ENCODE data around the gene PDXP.
A peak's percentile ranks its signal among the peaks of the same experiment; 100 is the strongest.
"Not testable (repeated sequence)": the region's sequence is repeated elsewhere in the genome, so short reads cannot be mapped to it uniquely, and the experiment has no call there.

Gene PDXP, protein sequence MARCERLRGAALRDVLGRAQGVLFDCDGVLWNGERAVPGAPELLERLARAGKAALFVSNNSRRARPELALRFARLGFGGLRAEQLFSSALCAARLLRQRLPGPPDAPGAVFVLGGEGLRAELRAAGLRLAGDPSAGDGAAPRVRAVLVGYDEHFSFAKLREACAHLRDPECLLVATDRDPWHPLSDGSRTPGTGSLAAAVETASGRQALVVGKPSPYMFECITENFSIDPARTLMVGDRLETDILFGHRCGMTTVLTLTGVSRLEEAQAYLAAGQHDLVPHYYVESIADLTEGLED

DNA sequence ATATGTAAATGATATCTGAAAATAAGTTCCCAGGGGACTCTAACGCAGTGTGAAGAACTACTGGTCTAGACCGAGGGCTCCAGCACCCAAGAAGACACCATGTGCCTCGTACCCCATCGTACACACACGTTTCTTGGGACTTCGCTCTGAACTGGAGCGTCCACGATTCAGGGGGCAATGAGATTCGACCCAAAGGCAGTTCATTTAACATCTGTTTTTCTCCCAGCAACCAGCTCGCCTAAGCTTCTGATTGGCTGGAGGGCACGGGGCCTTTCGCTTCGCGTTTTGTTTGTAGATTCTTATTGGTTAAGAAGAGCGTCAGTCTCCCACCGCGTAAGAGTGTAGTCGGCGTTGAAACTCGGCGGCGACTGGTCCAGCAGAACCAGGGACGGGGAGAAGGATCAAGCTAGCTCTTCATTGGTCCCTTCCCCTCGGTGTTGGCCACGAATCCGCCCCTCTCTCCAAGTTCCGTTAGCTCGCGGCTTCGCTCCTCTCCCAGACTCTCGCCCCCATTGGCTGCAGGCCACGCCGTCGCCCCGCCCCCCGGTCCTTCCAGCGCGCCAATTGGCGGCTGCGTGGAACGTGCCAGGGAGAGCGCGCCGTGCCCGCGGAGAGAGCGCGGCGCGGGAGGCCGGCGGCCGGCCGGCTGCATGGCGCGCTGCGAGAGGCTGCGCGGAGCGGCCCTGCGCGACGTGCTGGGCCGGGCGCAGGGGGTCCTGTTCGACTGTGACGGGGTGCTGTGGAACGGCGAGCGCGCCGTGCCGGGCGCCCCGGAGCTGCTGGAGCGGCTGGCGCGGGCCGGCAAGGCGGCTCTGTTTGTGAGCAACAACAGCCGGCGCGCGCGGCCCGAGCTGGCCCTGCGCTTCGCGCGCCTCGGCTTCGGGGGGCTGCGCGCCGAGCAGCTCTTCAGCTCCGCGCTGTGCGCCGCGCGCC is at the start of gene PDXP:
Gene PDXP, plus strand, starts transcription at position 591 of the 933 bp plus-strand sequence. Its CDS starts 60 bp downstream, at position 651.
- peak; percentile 100 for DNase-seq

DNA sequence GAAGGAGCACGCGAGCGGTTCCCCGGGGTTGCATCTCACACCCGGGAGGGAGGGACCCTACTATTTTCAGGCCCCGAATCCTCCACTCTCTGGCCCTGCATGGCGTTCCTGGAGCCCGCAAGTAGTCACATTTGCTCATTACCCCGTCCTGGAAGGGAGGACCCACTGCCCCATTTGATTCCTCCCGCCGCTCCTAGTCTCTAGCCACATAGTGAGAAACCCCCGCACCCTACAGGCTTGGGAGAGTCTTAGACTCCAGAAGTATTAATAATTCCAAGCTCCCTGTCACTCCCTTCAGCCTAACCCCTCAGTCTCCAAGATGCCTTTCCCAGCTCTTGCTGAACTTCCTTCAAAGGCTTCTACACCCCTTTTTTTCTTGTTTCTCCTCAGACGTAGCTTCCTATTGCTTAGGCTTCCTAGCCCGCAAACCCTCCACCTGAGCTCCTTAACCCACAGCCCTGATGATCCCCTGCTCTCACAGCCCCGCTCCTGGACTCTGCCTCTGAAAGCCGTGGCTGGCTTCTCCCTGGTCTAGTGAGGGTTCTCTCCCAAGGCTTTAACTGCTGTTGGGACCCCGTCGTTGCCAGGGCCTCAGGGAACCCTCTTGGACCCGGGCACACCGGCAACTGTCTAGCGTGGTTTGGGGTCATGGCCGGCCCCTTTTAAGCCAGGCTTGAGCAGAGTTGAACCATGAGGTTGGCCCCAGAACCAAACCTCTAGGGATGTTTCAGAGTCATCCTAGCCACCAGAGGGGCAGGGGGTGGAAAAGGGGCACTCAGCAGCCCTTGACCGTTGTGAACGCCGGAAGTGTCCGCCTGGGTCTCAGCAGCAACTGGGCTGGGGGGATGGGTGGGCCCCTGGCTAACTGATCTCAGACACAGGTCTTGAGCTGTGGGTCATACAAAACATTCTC is 49.0 kb upstream of the PDXP start:
- DNase-seq, result peak; percentile 10

DNA sequence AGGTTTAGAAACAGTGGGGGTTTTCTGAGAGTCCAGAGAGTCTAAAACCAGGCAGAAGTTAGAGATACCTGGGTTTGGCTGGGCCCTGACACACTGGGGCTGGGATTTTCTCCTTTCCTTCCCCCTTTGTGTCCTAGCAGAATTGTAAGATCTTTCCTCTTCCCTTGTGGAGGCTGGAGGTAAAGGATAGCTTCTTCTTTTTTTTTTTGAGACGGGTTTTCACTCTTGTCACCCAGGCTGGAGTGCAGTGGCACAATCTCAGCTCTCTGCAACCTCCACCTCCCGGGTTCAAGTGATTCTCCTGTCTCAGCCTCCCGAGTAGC is 48.4 kb upstream of the PDXP start:
- DNase-seq, result not testable (repeated sequence)

DNA sequence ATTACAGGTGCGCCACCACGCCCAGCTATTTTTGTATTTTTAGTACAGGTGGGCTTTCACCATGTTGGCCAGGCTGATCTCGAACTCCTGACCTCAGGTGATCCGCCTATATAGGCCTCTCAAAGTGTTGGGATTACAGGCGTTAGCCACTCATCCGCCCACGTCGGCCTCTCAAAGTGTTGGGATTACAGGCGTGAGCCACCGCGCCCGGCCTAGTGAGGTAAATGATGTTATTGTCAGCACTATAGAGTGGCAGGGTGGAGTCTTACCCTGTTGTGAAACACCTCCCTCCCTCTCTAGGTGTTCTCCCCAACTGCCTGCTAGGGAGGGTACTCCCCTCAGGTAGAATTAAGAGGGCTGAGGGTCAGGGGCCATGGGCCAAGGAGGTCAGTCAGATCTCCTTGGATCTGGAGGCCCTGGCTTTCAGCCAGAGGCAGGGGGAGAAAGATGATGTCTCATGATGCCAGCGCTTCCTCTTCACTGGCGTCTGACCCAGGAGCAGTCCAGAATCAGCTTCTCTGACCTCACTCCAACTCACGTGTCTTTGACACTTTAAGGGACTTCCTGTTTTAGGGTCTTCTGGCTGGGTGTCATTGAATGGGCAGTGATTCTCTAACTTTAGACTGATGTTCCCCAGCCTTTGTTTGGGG is 47.9 kb upstream of the PDXP start:
- no peak for DNase-seq

DNA sequence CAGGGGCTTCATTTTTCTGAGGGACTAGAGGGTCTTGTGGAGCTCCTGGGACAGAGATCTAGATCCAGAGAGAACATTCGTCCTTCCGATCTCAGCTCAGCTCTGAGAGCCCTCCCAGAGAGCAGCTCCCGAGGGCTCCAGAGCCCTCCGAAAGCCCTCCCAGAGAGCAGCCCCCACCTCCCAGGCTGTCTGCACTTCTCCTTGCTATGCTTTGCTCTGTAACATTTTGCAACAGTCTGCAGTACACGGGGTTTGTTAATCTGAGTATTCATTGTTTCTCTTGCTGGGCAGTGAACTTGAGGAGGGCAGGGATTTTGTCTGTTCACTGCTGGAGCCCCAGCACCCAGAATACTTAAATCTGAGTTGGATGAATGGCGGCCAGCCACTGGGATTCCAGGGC is 47.3 kb upstream of the PDXP start:
- no peak for DNase-seq

DNA sequence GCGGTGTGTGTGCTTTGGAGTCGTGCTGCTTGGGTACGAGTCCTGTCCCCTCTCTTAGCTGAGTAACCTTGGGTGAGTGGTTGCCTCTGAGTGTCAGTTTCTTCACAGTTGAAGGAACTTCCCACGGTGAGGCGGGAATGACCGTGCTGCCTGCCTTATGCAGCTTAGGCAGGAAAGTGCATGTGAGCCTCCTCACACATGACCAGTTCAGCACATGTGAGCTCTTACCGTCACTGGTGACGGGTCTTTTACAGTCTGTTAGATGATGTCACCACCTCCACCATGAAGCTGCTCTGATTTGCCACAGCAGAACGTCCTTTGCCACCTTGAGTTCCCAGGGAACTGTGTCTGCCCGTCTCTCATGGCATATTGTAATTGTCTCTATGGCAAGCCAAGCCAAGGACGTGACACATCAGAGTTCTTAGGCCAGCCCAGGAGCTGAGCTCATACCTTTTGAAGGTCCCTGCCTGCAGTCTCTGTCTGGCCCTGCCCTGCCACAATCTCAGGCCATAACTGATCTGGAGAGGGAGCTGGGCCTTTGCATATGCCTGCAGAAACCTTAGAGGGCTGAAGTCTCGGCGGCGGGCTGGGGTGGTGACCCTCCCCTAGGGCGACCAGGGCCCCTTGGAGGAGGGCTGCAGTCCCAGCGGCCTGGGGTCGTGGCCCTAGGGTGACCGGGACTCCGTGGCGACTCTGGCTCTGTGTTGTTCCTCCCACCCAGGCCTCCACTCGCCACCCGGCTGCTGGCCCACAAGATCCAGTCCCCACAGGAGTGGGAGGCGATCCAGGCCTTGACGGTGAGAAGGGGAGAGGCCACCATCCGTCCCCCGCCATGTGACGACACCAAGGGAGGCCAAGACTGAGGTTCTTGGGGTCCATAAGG is 42.1 kb upstream of the PDXP start:
- no peak for DNase-seq

DNA sequence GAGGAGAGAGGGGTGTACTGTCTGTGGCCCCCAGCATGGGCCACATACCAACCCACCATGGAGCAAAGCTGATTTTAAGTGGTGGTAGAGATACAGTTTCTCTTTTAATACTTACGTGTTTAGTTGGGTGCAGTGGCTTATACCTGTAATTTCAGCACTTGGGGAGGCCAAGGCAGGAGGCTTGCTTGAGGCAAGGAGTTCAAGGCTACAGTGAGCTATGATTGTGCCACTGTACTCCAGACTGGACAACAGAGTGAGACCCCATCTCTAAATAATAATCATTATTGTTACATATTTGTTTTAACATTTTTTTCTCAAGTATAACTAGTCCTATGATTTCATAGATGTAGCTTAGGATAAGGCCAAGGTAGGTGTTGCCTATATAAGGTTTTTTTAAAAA is 41.1 kb upstream of the PDXP start:
- no peak for DNase-seq

DNA sequence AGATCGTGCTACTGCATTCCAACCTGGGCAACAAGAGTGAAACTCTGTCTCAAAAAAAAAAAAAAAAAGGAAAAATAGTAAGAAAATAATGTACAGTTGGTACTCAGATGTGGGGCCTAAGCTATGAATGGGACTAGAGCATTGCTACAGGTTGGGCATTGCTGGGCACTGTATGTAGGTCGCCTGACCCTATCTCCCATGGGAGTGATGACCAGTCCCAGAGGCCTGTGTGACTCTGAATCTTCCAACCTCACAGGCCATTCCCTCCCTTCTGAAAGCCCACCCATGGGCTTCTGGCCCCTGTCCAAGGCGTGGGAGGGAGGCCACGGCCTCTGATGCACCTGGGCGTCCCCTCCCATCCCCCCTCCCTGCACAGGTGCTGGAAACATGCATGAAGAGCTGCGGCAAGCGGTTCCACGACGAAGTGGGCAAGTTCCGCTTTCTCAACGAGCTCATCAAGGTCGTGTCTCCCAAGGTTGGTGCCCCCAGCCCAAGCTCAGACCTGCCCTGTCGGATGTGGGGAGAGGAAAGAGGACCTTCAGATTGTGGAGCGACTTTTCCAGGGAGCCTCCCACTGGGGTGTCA is 40.4 kb upstream of the PDXP start:
- no peak for DNase-seq

DNA sequence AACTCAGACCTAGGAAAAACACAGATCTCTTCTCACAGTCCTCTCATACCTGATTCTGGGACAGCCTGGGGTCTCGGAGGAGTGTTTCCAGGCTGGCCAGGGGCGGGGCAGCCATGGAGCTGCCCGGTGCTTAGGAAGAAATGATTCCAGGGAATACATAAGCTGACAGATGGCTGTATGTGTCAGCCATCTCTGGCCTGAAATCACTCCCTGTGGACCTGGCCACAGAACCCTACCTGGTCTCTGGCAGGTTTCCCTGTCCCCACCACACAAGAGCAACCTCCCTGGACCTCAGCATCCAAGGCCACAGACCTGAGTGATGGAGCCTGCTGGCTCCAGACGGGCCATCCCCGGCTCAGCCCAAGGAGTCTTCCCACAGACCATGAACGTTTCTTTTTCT is 39.8 kb upstream of the PDXP start:
- DNase-seq, result no peak

DNA sequence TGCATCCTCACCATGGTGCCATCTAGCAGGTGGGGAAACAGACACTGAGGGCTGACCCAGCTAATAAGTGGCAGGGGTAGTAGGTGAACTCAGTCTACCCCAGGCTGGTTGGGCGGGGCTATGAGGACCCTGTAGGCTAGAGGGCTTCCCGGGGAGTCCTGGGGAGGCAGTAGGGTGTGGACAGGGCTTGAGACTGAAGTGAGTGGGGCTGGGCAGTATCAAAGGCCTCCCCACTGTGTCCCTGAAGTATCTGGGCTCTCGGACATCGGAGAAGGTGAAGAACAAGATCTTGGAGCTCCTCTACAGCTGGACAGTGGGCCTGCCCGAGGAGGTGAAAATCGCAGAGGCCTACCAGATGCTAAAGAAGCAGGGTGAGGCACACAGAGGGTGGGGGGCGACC is 38.5 kb upstream of the PDXP start:
- no peak for DNase-seq

DNA sequence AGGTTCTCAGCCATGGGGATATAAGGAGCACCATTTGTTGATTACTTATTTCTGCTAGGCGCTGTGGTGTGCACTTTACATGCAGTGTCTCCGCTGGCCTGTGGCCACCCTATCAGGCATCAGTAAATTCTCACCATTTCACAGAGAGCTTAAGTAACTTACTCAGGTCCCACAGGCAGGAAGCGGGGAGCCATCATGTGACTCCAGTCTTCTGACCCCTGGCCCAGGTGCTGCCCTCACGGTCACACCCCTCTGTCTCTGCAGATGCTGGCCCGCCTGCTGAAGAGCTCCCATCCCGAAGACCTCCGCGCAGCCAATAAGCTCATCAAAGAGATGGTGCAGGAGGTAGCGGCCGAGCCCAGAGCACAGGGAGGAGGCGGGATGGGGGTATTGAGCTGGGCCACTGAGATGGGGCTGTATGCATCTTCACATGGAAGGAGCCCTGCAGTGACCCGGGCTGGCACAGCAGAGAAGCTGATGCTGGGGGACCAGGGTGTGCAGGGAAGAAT is 37.1 kb upstream of the PDXP start:
- no peak for DNase-seq

DNA sequence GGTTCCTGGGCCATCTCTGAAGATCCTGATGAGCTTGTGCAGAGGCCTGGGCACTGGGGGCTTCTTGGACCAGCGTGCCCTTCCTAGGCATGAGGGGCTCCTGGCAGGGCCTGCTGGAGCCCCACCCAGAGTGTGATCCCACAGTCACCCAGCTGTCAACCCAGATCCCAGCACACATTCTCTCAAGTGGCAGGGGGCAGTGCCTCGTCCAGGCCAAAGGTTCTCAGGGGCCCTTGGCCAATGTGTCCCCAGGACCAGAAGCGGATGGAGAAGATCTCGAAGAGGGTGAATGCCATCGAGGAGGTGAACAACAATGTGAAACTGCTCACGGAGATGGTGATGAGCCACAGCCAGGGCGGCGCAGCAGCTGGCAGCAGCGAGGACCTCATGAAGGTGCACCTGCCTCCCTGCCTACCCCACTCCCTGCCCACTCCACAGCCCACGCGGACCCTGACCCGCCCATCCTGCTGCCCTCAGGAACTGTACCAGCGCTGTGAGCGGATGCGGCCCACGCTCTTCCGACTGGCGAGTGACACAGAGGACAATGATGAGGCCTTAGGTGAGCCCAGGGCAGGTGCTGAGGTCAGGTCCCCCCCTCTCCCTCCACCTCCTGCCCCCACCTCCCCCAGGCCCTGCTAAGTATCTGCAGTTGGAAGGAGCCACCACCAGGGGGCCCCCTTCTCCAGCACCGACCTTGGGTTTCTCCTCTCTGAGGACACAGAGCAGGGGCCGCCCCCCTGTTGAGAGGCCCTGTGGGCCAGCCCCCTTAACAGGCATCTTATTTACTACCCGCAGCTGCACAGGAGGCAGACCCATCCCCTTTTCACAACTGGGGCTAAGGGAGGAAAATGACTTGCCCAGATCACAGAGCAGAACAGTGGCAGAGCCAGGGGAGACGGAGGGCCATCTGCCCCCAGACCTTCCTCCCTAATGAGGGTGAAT is 35.2 kb upstream of the PDXP start:
- DNase-seq, result peak; percentile 54

DNA sequence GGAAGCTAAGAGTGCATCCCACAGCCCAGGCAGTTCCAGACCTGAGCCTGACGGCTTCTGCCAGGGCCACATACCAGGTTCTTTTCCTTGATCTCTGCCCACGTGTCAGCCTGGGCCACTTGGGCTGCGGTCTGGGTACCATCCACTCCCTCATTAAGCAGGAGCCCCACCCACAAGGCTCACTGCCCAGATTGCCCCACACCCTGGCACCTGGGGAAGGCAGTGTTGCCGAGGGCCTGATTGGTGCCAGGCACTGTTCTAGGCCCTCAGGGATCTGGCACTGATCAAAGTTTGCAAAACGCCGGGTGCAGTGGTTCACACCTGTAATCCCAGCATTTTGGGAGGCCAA is 34.5 kb upstream of the PDXP start:
- no peak for DNase-seq

DNA sequence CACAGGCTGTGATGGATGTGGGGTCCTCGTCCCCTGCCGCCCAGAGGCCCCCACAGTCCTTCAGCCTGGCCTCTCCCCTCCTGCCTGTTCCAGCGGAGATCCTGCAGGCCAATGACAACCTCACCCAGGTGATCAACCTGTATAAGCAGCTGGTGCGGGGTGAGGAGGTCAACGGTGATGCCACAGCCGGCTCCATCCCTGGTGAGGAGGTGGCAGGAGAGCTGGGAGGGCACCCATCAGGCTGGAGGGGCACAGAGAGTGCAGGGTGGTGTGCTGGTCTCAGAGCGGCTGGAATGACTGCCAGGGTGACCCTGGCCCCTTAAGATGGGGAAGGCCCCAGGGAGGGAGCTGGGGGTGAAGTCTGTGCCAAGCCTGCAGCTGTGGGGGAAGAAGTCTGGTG is 33.6 kb upstream of the PDXP start:
- no peak for DNase-seq

DNA sequence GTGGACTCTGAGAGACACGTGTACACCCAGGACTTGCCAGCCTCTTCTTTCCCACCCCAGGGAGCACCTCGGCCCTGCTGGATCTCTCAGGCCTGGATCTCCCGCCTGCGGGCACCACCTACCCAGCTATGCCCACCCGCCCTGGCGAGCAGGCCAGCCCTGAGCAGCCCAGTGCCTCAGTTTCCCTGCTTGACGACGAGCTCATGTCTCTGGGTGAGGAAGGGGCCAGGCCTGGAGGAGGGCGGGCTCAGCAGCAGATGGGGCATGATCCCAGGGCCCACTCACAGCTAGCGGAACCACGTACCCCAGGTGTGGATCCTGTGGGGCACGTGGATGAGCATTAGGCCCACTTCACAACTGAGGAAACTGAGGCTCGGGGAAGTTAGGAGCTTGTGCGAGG is 32.8 kb upstream of the PDXP start:
- no peak for DNase-seq

DNA sequence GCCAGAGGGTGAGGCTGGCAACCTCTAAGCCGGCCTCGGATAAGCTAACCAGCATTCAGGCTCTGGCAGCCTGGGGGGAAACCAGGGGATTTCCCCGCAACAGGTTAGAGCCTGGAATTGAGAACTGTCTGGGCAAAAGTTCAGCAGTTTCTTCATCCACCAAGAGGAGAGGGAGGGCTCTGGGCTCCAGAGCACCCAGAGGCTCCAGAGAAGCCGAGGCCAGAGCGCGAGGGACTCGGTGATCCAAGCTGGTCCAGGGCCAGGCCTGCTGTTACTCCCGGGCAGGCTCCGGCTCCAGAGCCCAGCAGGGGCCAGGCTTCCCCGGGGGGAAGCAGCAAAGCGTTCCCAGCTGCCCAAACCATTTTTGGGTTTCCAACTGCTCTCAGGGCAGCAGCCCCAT is 32.4 kb upstream of the PDXP start:
- DNase-seq, result no peak

DNA sequence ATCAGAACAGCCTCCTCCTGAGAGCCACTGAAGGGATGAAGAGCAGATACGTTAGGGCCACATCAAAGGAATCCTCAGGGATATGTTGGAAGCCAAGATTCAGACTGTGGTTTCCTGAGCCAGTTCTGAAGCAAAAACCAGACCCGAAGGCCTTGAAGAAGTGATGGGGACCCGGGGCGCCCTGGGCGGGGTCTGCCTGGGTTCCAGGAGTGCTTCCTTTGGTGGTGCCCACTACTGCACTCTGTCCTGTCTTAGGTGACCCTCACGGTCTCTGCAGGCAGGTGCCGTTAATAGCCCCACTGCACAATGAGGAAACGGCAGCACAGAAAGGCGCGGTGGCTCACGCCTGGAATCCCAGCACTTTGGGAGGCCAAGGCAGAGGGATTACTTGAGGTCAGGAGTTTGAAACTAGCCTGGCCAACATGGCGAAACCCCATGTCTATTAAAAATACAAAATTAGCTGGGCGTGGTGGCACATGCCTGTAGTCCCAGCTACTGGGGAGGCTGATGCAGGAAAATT is 31.9 kb upstream of the PDXP start:
- DNase-seq, result no peak

DNA sequence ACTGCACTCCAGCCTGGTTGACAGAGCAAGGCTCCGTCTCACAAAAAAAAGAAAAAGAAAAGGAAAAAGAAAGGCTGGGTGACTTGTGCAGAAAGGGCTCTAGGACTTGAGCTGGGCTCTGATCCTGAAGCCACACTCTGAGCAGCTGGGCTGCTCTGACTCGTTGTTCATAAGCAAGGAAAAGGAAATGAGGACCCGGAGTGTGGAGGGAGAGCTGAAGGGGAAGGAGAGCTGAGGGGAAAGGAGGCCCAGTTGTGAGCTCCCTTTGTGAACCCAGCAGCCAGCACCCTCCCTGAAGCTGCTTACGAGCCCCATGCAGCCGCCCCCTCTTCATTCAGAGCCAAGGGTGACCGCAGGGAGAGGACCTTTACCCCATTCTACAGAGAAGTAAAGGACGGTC is 31.4 kb upstream of the PDXP start:
- no peak for DNase-seq

DNA sequence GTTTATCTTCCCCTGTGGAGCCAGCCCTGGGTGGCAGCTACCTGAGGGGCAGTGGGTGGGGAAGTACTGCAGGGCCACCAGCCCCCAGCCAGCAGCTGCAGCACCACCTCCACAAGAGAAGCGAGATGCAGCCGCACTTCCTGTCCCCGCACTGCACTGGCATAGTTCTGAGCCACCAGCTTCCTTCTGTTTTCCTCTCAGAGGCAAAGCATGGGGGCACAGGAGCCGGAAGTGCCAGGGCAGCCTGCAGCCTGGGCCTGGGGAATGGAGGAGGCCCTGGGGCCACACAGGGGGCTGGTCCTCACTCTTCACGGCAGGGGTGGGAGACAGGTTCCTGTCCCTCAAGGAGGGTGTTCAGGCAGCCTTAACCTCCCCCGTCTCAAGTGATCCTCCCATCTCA is 31.0 kb upstream of the PDXP start:
- DNase-seq, result no peak

DNA sequence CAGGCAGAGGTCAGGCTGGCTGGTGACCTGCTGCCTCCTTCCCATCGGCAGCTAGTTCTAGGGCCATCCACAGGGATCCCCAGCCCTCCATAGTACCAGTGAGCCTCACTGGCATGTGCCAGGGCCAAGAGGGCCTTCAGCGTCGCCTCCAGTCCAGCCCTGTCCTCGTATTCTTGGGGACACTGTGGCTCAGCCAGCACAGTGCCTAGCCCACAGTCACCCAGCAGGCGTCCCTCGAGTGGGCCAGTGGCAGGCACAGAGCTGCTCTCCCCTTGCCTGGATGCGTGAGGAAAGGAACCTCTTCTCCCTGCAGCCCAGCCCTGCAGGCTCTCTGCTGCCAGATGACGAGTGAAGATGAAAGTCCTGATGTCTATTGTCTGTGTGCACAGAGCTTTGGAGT is 29.7 kb upstream of the PDXP start:
- DNase-seq, result no peak
